A549 treated with CpdA at 1 μM for 4 hours (cell line): ENCODE measurements around the gene PSIP1. TPM values are rescaled to one million over a fixed set of nuclear protein-coding genes. Genes with fewer than 3 reads are reported as not detected.

Experiments used
- total RNA-seq: library from RNA; stranded (reverse); fragments of 200-300 nt; extraction: Qiagen RNA extraction; gene quantifications from 5 replicates; pipeline ENCODE4 v1.2.3, GENCODE V29; 2022; ENCODE audit warnings: low read depth

PSIP1 gene
- 48.3 to 71.0 TPM (median 56.8 TPM) in 5 replicates for total RNA-seq

GRCh38 chr9:15510789-15511575 is at the start of gene PSIP1:
Gene PSIP1 (minus strand): TSS chr9:15510970. CDS start chr9:15510188, 782 bp downstream.

GRCh38 chr9:15552636-15553527 is 42.1 kb upstream of the PSIP1 start, which contains the start of gene CCDC171:
Gene CCDC171 (plus strand): TSS chr9:15553043. CDS start chr9:15564089, 11,046 bp downstream.

GRCh38 chr9:15422372-15423230 is 88.2 kb downstream of the PSIP1 start, which contains the start of gene SNAPC3:
Gene SNAPC3 (plus strand): TSS chr9:15422876. CDS start chr9:15422880, 4 bp downstream.

Other genes with a start within 250 kb of the PSIP1 start
- 0.73 to 0.92 TPM (median 0.85 TPM) in 5 replicates for gene TTC39B, start 203.8 kb downstream of the PSIP1 start, total RNA-seq
- gene SNAPC3, start 88.1 kb downstream of the PSIP1 start, total RNA-seq, result 16.0 to 19.6 TPM (median 18.6 TPM) in 5 replicates
- gene CCDC171, start 42.1 kb upstream of the PSIP1 start, total RNA-seq, result 0.34 to 0.45 TPM (median 0.41 TPM) in 5 replicates